ENCODE measurements around the gene ARSA. TPM values are rescaled to one million over a fixed set of nuclear protein-coding genes. Genes with fewer than 3 reads are reported as not detected.

ARSA gene
- total and polyA plus RNA-seq, 2 of the 13 experiments (the other 11 are each of a cell fraction or from before 2014, with no cell fraction given), result 9.0 to 11.5 TPM

GRCh38 chr22:50600967-50601668 lies 26.8 kb downstream of the ARSA start:
- peaks cover 15% of the 10 kb centered on the region for H3K4me1 ChIP-seq (ENCODE audit: insufficient read depth, low read length)
- no peaks in the 10 kb centered on the region for H3K9me3 ChIP-seq (ENCODE audit: low read length)
- no peaks in the 10 kb centered on the region for H3K79me2 ChIP-seq (ENCODE audit: insufficient read depth, low read length)
- intact Hi-C loops (cut with micrococcal nuclease; ENCODE audit: unreplicated experiment), result no loop called here
- peaks cover 0 to 2% of the 10 kb centered on the region in 2 experiments; a peak in 2 of 5 replicates for H3K27me3 ChIP-seq (ENCODE audit: control insufficient read depth in 1 of 2, insufficient read depth in 2 of 2, low read length in 2 of 2)
- H2AFZ ChIP-seq (ENCODE audit: low read length), result no peak overlapping the region
- H3K4me3 ChIP-seq (replicated peaks in 1 of 3; ENCODE audit: insufficient read depth in 1 of 3, low read depth in 2 of 3, low read length in 3 of 3), result peak overlapping the region in 2 of 3 experiments; percentile 57 to 70; a peak in 3 of 6 replicates
- peak; percentile 40 for ATAC-seq
- H3K4me2 ChIP-seq (ENCODE audit: low read depth, low read length), result peak overlapping the region; percentile 67
- no peak for FAIRE-seq
- H4K20me1 ChIP-seq (ENCODE audit: insufficient read depth, low read length), result no peaks in the 10 kb centered on the region; the same call in 1 of the 2 replicates
- H3K27ac ChIP-seq (ENCODE audit: extremely low read length, insufficient read depth, low read length), result no peak overlapping the region
- CTCF ChIA-PET (ENCODE audit: low intra/inter-chr PET ratio, low total read pairs), result no interaction called here
- no peaks in the 10 kb centered on the region for H3K36me3 ChIP-seq (replicated peaks in 1 of 2; ENCODE audit: control insufficient read depth in 1 of 2, insufficient read depth in 2 of 2, low read length in 2 of 2)
- BruUV-seq (replicated peaks), result no TSS peak
- H3K9ac ChIP-seq (ENCODE audit: insufficient read depth, low read depth, low read length), result no peak overlapping the region
- DNase-seq (ENCODE audit: low spot score), result no peak
- POLR2A ChIA-PET, result interaction anchor here (0.8 to 1.1 kb wide), 2 partner anchors 16 to 18 kb away, joined by 4 to 5 read pairs; partner anchors contain the start of gene CHKB
- WGBS (ENCODE audit: low lambda C conversion rate), result 1% methylated on average over 14 of the region's 52 CpGs
- in situ Hi-C loops (cut with HindIII; ENCODE audit: extremely low pct_ligation_motif_present, low pct_unique_long_range_greater_than_20kb), result no loop called here
- TF ChIP-seq ELK4 (CRISPR knock-in tag; IDR thresholded peaks at IDR 0.05; ENCODE audit: borderline replicate concordance), result no peak
- TF ChIP-seq SP140L (CRISPR knock-in tag; IDR thresholded peaks at IDR 0.05; ENCODE audit: borderline replicate concordance), result no peak
- no peak for TF ChIP-seq HMG20B (CRISPR knock-in tag; conservative IDR thresholded peaks at IDR 0.05)
- no peak for TF ChIP-seq NONO (IDR thresholded peaks at IDR 0.05)
- 0 out of 2 replicates have a peak, but pooled peaks have one; percentile 28 for TF ChIP-seq NONO (CRISPR knock-in tag; conservative IDR thresholded peaks at IDR 0.05)
- TF ChIP-seq CSRNP1 (CRISPR knock-in tag; IDR thresholded peaks at IDR 0.05), result no peak
- no peak for TF ChIP-seq ZNF546 (CRISPR knock-in tag; conservative IDR thresholded peaks at IDR 0.05)
- TF ChIP-seq ZNF687 (CRISPR knock-in tag; IDR thresholded peaks at IDR 0.05), result peak; percentile 8; the same call in 1 of the 2 replicates
- TF ChIP-seq ZC3H13 (CRISPR knock-in tag; IDR thresholded peaks at IDR 0.05), result no peak
- TF ChIP-seq KDM5B (CRISPR knock-in tag; IDR thresholded peaks at IDR 0.05; ENCODE audit: borderline replicate concordance), result 0 out of 2 replicates have a peak, but pooled peaks have one; percentile 19
- TF ChIP-seq ZNF563 (CRISPR knock-in tag; IDR thresholded peaks at IDR 0.05), result 0 out of 2 replicates have a peak, but pooled peaks have one; percentile 27
- TF ChIP-seq MEF2D (CRISPR knock-in tag; IDR thresholded peaks at IDR 0.05), result no peak
- TF ChIP-seq SNAI1 (CRISPR knock-in tag; IDR thresholded peaks at IDR 0.05; ENCODE audit: borderline replicate concordance), result no peak
- TF ChIP-seq MAZ (IDR thresholded peaks at IDR 0.05; ENCODE audit: borderline replicate concordance, low read depth, low read length), result no peak
- 0 out of 2 replicates have a peak, but pooled peaks have one; percentile 24 for TF ChIP-seq MAZ (CRISPR knock-in tag; IDR thresholded peaks at IDR 0.05; ENCODE audit: low read depth)
- TF ChIP-seq SIN3A (IDR thresholded peaks at IDR 0.05; ENCODE audit: borderline replicate concordance, low read depth, low read length), result no peak
- no peak for TF ChIP-seq ETV6 (CRISPR knock-in tag; conservative IDR thresholded peaks at IDR 0.05)

Data from HepG2 (cell line).